ENCODE data around the gene PIGU.
A peak's percentile ranks its signal among the peaks of the same experiment; 100 is the strongest.
"Not testable (repeated sequence)": the region's sequence is repeated elsewhere in the genome, so short reads cannot be mapped to it uniquely, and the experiment has no call there.

The PIGU gene

DNA sequence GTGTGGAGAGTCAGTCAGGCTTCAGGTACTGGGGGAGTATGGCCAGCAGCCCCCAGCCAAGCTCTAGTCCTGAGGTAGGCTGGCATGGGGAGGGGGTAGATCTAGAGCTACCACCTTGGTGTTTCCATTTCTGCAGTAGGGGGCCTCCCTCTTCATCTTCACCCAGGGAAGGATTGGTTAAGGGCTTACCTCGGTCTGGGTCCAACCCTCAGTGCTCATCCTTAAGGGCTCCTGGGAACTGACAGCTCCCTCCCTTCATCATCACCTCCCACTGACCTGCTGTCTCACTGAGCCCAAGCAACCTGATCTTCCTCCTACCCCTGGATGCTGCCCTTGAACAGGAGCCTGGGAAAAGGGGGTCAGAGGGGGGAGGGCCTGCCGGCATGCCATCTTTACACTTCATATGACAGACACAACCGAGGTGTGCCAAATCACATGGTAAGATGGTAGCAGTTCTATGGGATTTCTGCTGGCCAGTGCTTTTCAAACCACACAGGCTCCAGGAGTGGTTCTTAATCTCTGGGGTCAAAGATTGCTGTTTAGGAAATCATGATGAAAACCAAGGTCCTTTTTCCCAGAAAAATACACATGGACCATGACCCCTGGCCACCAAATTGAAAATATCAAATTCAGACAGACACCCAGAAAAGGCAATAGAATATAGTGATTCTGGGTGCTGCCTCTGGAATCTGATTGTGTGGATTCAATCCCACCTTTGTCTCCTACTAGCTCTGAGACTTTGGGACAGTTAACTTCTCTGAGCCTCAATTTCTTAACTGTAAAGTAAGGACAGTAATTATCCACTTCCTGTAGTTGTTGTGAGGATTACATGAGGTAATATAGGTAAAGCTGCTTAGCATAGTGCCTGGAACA, 30.3 kb upstream of the PIGU start:
- DNase-seq: no peak

DNA sequence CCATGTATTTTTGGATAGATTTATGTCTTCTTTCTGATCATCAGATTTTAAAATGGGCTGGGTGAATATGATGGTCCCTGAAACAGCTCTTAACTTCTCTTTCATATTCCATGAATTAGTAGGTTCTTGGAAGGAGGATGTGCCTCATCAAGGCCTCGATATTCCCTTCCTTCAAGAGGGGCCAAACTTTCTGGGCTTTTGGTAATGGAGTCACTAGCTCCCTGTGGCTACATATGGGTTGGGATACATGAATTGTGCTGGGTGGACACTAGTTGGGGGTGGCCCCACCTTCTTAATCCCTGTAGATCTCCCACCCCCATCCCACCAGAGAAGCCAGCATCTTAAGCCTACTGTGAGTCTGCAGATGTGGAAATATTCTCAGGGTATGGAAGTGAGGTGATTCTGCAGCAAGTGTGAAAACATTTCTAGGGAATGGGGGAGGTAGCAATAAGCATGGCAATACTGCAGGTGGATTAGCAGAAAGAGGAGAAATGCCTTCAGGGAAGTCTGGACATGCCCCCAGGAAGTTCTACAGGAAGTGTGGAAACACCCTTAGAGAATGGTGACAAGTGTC, 29.5 kb upstream of the PIGU start:
- no peak for DNase-seq

DNA sequence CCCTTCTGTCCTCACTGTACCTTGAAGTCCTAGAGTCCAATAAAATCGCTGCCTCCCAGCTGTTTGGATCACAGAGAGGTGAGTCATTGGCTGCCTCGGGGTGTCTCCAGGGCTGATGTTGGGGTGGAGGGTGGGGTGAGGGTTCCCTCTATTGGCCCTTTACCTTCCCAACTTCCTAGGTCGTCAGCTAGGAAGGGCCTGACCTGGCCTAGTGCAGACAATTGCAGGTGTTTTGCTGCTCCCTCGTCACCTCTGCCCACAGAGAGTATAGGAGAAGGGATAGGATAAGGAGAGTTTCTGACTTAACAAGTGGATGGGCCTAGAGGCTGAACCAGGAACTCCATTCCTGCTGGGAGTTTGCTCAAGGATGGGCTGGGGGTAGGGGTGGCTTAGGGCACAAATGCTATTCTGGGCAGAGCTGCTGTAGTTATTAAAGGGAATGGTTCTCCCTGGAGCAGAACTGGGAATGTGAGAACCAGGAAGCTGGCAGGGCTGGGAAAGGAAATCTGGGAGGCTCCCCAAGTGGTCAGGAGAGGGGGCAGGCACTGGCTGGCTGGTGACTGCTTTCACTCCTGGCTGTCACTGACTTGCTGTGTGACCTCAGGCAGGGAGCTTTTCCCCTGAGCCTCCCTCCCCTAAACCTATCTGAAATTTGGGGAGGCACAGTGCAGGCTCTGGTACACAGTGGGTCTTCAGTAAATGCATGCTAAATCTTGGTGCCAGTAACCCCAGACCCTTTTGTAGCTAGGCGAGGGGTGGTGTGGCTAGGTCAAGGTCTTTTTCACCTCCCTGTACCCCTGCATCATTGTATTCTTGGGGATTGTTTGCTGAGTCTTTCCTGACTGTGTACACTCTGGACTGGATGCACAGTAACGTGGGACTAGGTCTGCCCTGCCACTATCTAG, 28.8 kb upstream of the PIGU start:
- DNase-seq: no peak

DNA sequence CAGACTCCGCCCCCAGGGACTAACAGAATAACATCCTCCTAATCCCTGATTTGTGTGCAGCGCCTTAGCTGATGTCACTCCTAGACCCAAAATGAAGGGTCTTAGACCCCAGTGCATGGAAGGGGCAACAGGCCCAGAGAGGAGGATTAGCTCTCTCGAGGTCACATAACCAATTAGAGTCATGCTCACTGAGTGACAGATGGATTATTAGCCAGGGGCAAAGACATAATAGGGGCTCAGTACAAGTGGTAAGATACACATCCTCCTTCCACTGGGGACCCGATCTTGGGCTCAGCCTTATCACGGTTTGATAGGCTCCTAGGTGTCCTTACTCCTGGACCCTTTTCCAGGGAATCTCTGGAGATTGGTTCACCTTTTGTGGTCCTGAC, 28.1 kb upstream of the PIGU start:
- no peak for DNase-seq

DNA sequence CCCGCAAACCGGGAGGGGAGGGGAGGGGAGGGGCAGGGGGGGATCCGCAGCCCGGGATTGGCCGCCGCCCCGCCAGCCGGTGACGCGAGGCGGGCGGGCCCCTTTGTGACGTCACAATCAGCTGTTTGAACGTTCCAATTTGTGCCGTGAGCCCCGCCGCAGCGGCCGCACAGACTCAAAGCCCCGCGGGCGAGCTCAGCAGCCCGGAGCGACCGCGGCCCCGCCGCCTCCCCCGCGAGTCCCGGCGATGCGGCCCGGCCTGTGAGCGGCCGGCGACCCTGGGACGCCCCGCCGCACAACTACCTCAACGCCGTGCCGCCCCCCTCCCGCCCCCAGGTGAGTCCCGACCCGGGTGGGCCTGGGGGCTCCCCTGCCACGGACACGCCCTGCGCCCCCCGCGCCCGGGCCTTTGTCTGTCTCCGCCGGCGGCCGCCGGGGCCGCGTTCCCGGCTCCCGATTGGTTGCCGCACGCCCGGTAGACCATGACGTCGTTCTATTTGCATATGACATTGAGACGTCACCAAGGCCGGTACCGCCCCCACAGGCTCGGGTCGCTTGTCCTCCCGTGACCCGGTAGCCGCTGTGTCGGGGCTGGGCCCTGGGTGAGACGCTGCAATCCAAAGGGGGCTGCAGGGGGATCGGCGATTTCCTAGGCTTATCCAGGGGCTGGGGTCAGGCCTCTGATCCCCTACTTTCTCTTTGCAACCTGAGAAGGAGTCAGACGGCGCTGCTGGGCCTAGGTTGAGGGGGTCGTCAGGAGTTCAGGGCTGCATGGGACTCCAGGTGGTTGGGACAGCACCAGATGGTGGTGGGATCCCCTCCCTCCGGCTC, 27.5 kb upstream of the PIGU start, which contains the start of gene TP53INP2:
TP53INP2 (plus strand) TSS at position 168 of the 831 bp plus-strand sequence. CDS start 4,396 bp downstream, outside the sequence.
- DNase-seq: peak; percentile 81

DNA sequence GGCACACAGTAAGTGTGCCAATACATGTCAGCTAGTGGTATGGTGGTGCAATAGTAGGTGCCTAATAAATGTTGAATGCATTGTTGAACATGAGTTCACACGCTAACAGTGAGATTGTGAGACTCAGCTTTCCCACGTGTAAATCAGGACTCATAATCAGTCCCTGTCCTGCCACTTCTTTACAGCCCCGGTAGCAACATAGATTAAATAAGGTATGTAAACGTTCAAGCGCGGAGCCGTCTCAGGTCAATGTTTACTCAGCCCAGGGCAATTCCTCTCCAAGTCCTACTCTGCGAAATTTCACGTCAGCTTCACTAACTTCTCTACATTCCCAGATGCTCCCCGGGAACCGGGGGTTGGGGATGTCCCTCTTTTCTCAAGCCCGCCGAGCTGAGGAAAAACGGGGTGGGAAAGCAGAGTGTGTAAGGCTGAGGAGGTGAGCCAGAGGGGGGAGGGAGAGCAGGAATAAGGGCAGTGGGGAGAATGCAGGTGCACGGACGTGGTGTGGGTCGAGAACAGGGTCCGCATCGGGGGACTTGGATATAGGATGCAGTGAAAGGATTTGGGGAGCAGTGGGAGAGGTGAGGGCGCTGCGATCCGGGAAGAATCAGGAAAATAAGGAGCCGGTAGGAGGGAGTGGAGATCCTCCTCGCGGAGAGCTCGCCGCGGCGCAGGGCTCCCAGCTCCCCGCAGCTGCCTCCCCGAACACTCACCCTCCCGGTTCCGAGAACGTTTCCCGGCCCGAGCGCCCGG, 26.7 kb upstream of the PIGU start:
- no peak for DNase-seq

DNA sequence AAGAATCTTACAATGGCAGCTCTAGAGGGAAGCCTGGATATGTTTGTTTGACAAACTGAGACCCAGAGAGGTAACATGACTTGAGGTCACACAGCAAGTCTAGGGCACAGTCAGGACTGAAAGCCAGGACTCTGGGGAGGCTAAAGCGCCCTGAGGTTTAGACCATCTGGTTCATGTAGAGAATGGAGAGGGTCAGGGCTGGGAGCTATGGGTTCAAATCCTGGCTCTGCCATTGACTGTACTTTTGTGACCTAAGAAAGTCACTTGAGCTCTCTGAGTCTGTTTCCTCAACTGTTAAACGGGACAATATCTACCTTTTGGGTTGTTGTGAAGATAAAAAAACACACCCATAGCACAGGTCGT, 26.1 kb upstream of the PIGU start:
- DNase-seq: no peak

DNA sequence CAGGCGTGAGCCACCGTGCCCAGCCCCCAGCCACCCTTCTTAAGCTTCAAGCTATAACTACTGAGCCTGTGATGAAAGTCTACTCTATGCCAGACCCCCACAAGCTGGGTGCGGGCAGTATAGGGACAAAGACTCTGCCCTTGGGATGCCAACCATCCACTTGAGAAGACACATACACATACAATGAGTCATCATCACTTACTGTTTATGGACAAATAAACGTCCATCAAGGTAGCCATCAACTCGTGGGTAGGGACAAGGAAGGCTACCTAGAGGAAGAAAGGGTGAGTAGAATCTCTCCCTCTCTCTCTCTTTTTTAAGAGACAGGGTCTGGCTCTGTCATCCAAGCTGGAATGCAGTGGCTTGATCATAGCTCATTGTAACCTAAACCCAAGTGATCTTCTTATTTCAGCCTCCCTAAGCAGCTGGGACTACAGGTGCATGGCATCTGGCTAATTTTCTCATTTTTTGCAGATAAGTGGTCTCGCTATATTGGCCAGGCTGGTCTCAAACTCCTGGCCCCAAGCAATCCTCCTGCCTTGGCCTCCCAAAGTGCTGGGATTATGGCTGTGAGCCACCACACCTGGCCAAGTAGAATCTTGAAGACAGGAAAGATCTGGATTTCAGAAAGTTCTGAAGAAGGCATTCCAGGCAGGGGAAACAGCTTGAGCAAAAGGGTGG, 24.7 kb upstream of the PIGU start:
- no peak for DNase-seq

DNA sequence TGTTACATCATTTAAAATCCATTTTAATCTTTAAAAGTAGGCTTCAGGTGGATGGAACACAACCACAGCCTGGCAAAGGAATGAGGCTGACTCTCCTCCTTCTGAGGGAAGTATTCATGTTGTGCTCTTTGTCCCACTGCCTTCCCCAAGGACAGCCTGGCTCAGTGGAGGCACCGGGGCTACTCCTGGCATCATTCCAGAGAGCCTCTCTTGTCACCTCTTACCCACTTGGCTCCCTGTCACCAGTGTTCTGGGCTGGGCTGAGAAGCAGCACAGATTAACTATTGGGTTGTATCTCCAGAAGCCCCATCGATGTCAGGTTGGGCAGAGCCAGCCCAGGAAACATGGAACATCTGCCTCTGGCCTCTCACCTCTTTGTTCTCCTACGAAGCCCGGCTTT, 16.5 kb upstream of the PIGU start:
- DNase-seq: no peak

DNA sequence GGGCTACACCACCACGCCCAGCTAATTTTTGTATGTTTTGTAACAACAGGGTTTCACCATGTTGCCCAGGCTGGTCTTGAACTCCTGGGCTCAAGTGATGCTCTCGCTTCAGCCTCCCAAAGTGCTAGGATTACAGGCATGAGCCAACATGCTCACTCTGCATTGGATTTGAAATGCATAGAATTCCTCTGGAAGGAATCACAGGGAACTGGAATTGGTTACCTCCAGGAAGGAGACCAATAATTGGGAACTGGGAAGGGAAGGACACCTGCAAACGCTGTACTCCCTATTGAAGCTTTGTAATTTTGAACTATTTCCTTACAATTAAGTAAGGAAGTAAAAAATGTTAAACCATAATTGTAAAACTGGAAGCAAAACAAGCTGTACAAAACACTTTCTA, 14.9 kb upstream of the PIGU start:
- DNase-seq: no peak

DNA sequence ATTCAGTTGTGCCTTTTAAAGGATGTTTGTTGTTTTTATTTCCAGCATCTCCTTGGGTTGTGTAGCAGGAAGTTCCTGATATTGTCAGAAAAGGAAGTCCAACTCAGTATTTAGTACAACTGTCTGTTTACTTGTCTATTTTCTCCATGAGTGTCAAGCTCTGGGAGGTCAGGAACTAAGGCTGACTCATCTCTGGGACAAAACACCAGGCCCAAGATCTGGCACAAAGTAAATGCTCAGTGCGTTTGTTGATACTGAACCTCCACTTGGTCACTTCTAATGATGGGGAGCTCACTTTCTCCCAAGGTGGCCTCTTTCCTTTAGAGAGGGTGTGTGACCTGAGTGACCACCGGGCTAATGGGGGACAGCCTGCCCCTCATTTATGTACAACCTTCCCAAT, 12.6 kb upstream of the PIGU start:
- no peak for DNase-seq

DNA sequence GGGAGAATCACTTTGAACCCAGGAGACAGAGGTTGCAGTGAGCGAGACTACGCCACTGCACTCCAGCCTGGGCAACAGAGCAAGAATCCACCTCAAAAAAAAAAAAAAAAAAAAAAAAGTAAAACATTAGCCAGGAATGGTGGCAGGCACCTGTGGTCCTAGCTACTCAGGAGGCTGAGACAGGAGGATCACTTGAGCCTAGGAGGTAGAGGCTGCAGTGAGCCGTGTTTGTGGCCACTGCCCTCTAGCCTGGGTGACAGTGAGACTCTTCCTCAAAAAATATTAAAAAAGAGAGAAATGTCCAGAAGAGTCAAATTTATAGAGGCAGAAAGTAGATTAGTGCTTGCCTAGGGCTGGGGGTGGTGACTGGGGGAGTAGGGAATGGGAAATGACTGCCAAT, 6.8 kb upstream of the PIGU start:
- DNase-seq: no peak

DNA sequence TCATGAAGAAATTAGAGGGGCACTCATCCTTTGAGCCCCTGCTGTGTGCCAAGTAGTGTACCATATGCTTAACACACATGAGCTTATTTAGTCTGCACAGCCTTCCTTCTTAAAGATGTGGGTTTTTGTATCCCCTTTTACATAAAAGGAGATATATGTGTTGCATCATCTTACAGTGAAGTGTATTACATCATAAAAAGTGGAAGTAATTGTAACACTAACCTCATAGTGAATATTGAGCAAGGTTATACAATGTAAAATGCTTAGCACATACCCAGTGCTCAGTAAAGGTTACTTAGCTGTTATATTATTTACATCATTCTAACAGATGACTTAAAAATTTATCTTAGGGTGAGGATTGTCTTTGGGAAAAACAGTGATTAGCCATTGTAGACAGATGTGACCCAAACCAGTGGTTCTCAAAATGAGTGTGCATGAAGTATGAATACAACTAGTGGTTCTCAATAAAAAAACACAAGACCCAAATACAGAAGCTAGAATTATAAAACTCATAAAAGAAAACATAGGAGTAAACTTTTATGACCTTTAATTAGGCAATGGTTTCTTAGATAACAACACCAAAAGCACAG, 3.8 kb upstream of the PIGU start:
- no peak for DNase-seq

DNA sequence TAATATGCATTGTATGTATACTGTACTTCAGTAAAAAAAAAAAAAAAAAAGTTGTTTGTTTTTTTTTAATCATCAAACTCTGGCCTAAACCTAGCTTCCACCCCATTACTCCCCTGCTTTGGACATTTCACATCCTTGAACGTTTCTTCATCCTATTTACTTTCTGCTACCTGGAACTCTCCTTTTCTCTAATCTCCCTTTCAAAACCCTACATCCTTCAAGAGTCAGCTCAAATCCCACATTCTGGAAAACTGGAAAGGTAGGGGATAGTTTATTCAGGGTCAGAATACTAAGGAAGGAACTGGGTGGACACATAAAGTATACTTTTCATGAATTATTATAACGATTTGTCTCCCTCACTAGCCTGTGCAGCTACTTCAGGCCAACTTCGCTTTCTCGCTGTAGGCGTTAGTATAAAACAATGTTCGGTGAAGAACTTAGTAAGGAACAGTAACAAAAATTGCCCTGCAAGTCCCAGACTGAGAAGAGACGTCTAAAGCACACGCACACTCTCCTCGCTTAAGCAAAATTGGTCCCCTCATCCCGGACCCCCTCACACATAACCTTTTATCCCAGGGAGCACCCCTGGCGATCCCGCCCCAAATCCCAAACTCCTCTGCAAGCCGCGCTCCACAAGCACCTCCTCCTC, 775 bp downstream of the PIGU start:
- DNase-seq: no peak

DNA sequence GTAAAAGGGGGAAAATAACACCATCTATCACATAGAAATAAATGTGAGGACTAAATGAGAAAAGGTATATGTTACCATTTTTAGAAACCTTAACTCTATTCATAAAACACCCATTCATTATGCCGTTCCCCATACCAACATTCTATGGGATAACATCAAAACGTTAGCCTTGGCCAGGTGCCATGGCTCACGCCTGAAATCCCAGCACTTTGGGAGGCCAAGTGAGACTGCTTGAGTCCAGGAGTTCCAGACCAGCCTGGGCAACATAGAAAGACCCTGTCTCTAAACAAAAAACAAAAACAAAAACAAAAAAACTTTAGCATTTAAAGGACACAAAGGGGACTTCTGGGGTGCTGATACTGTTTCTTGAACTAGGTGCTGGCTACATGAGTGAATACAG, 1.3 kb downstream of the PIGU start:
- no peak for DNase-seq

DNA sequence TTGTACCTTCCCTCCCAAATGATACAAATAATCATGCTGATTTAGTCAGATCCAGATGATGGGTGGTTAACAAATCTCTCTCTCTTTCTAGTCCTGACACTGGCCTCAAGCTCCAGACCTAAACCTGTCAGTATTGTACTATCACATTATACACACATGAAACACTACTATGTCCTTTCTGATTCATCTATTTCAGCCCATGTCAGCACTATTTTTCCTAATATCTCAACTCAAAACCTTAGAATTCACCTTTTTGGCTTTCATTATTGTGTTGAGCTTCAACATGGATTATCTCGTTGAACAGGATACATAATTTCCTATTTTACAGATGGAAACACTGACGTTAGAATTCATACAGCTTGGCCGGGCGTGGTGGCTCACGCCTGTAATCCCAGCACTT, 3.5 kb downstream of the PIGU start:
- DNase-seq: no peak

DNA sequence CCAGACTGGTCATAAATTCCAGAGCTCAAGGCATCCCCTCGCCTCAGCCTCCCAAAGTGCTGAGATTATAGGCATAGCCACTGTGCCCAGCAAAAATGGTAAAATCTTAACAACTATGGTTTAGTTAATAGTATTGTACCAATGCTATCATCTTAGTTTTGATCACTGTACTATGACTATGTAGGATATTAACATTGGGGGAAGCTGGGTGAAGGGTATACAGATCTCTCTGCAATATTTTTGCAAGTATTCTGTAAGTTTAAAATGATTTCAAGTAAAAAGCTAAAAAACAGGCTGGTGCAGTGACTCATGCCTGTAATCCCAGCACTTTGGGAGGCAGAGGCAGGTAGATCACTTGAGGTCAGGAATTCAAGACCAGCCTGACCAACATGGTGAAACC, 7.8 kb downstream of the PIGU start:
- no peak for DNase-seq

DNA sequence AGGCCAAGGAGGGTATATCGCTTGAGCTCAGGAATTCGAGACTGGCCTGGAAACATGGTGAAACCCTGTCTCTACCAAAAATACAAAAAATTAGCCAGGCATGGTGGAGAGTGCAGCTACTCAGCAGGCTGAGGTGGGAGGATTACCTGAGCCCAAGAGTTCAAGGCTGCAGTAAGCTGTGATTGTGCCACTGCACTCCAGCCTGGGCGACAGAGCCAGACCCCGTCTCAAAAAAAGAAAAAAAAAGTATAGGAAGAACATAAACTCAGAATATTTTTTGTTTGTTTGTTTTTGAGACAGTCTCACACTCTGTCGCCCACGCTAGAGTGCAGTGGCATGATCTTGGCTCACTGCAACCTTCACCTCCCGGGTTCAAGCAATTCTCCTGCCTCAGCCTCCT, 12.1 kb downstream of the PIGU start:
- not testable (repeated sequence) for DNase-seq

DNA sequence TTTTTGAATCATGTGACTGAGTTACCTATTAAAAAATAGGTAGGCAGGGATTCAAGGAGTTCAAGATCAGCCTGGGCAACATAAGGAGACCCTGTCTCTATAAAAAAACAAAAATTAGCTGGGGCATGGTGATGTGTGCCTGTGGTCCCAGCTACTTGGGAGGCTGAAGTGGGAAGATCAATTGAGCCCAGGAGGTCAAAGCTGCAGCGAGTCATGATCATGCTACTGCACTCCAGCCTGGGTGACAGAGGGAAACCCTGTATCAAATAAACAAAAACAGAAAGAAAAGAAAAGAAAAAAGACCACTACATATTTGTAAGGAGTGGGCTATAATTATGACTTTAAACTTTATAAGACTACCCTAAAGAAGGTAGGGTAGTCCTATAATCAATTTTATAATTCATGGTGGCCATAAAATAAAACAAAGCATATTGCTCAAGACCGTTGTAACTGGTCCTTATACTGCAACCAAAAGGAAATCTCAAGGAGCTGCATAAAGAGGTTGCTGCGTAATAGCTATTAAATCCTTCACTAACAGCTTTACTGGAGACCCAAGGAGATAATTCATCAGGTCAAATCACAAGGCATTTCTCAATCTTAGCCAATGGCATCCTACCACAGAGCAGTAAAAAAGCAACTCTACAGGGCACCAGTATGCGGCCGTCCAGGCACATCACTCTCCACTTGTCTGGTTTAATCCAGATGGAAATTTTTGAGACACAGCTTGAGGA, 13.5 kb downstream of the PIGU start:
- DNase-seq: no peak

DNA sequence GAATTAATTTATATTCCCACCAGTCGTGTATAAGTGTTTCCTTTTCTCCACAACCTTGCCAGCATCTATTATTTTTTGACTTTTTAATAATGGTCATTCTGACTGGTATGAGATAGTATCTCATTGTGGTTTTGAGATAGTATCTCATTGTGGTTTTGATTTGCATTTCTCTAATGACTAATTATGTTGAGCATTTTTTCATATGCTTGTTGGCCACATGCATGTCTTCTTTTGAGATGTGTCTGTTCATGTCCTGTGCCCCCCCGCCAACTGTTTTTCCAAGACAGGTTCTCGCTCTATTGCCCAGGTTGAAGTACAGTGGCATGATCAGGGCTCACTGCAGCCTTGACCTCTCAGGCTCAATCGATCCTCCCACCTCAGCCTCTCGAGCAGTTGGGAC, 15.1 kb downstream of the PIGU start:
- DNase-seq: not testable (repeated sequence)

Measured in activated CD4-positive, alpha-beta T cell treated with anti-CD3 and anti-CD28 coated beads for 1 hour (primary cell).